GM21825 (cell line): ENCODE data around the gene TOX4.
A peak's percentile ranks its signal among the peaks of the same experiment; 100 is the strongest.
"Not testable (repeated sequence)": the region's sequence is repeated elsewhere in the genome, so short reads cannot be mapped to it uniquely, and the experiment has no call there.

Experiments
- ATAC-seq: cut with Tn5 transposase; IDR thresholded peaks from one replicate; pipeline ENCODE4 v1.9.1; 2021; ENCODE audit warnings: mild to moderate bottlenecking, moderate library complexity; ENCODE audit not compliant: unreplicated experiment

TOX4 gene

GRCh38 chr14:21476925-21477681 lies at the start of gene TOX4, which contains the start of gene RAB2B:
Gene TOX4, plus strand, starts transcription at chr14:21477195. Its CDS starts 84 bp downstream, at chr14:21477279.
Gene RAB2B, minus strand, starts transcription at chr14:21476959. Its CDS starts 87 bp downstream, at chr14:21476872.
- peak; percentile 99 for ATAC-seq

DNA sequence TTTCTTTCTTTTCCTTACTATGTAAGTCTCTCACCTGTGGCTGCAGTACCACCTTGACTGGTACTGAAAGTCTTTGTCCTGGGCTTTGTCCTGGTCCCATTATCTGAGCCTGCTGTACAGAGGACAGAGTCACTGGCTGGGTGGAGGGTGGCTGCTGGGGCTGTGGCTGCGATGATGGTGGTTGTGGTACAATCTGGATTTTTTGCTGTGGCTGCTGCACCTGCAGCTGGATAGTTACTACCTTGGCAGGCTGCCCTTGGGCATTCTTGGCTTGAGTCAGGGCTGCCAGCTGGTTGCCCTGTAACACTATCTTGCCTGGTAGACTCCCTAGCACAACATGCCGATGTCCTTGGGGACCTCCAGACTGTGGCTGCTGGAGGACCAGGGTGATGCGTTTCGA lies 48.1 kb upstream of the TOX4 start:
- no peak for ATAC-seq

DNA sequence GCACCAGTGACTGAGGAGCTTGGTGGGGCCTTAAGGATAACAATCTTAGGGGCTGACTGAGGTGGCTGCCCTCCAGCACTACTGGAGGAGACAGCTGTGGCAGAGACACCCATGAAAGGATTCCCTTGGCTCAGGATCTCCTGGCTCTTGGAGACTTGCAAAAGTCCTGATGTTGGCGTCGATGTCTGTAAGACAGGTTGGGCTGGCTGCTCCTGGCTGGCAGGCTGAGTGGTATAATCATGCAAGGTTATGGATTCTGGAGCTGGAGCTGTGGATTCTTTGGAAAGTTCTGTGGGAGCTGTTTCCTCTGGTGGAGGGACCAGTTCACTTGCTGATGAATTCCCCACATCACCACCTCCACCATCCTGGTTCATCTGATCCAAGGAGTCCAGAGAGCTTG lies 45.9 kb upstream of the TOX4 start:
- ATAC-seq: no peak

DNA sequence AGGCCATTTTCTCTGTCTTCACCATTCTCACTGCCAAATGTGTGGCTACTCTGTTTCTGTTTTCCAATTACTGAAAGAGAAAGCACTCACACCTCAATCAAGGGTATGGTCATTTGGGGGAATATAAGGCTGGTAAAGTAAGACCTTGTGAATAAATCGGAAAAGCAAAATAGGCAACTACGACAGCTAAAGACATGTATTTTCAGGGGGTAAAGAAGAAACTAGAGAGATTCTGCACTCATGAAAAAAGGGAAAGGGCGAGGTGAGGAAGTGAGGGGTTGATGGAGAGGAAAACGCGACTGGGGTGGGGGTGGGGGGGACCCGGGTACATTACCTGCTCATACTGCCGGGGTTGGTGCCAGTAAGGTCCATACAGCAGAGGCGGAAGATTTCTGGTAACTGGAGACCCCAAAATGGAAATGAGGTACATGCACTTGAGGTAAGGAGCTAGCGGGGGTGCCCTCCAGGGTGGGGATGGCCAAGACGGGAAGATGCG lies 40.4 kb upstream of the TOX4 start:
- ATAC-seq: peak; percentile 3

GRCh38 chr14:21437063-21437901 lies 39.7 kb upstream of the TOX4 start:
- peak; percentile 98 for ATAC-seq

GRCh38 chr14:21440859-21441258 lies 36.1 kb upstream of the TOX4 start:
- ATAC-seq: no peak

- not testable (repeated sequence) for ATAC-seq
These were observed 34.3 kb upstream of the TOX4 start for GRCh38 chr14:21442657-21443056.

GRCh38 chr14:21449899-21450216 lies 27.1 kb upstream of the TOX4 start:
- no peak for ATAC-seq

GRCh38 chr14:21454843-21455544 lies 22.0 kb upstream of the TOX4 start:
- ATAC-seq: no peak

DNA sequence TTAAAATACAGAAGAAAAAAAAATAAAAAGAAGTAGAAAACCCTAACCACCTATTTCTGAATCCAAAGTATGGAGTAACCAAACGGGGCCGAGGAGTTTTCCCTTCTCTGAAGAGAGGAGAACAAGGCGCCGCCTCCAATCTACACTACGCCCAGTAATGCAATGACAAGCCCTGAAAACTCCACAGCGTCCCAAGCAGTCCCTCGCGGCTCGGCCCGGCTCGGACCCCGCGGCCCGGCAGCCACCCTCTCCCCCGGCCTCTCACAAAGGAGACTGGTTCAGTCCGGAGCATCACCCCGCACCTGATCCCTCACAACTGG lies 21.4 kb upstream of the TOX4 start:
- ATAC-seq: peak; percentile 28

- ATAC-seq: peak; percentile 95
These were observed 20.9 kb upstream of the TOX4 start, which contains the start of gene CHD8 for GRCh38 chr14:21455912-21456667. Gene CHD8, minus strand, starts transcription at chr14:21456123. Its CDS starts 24,480 bp downstream, at chr14:21431643.

- no peak for ATAC-seq
These were observed 9.4 kb upstream of the TOX4 start for GRCh38 chr14:21467616-21468015.

- ATAC-seq: no peak
These were observed 1.1 kb upstream of the TOX4 start for GRCh38 chr14:21475767-21476522.

- ATAC-seq: peak; percentile 31
These were observed 471 bp upstream of the TOX4 start for GRCh38 chr14:21476523-21476924.

DNA sequence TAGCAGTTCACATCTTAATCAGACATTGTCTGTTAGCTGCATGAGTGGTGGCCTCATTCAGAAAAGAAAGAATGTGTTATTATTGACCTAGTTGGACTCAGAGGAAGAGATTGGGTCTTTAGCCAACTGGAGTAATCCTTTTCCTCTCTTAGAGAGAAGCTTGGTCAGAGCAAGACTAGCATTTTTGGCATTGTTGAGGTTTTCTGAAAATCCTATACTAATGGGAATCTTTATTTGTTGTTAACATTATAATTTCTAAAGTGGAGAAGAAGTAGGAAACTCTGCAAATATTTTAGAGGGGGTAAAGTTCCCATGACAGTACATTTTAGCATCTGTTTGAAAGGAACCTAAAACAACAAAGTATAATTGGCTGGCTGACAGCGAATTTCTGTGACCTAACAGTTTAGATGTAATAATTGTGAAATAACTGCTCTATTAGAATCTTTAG lies 9.7 kb downstream of the TOX4 start:
- ATAC-seq: no peak

GRCh38 chr14:21494902-21495762 lies 18.1 kb downstream of the TOX4 start:
- ATAC-seq: no peak

GRCh38 chr14:21496453-21496852 lies 19.5 kb downstream of the TOX4 start:
- ATAC-seq: no peak

GRCh38 chr14:21498540-21499526 lies 21.8 kb downstream of the TOX4 start:
- ATAC-seq: no peak
